HG03457 (cell line): ENCODE results near the gene A3GALT2.

Experiments used
- ATAC-seq: cut with Tn5 transposase; IDR thresholded peaks from one replicate; pipeline ENCODE4 v1.9.1; 2021; ENCODE audit warnings: moderate number of reproducible peaks; ENCODE audit not compliant: unreplicated experiment

A3GALT2 gene

GRCh38 chr1:33320619-33321165, at the start of gene A3GALT2:
A3GALT2 (minus strand) TSS chr1:33321098; CDS start chr1:33321098, 0 bp downstream.
- no peak for ATAC-seq

GRCh38 chr1:33370301-33370700, 49.4 kb upstream of the A3GALT2 start:
- ATAC-seq, result no peak

GRCh38 chr1:33369764-33370163, 48.9 kb upstream of the A3GALT2 start:
- ATAC-seq, result no peak

GRCh38 chr1:33369081-33369480, 48.2 kb upstream of the A3GALT2 start:
- ATAC-seq, result no peak

GRCh38 chr1:33368431-33368830, 47.5 kb upstream of the A3GALT2 start:
- ATAC-seq, result no peak

- no peak for ATAC-seq
Measured at GRCh38 chr1:33367485-33368405, 46.8 kb upstream of the A3GALT2 start.

- ATAC-seq, result no peak
Measured at GRCh38 chr1:33366762-33367484, 46.0 kb upstream of the A3GALT2 start.

GRCh38 chr1:33365560-33365997, 44.7 kb upstream of the A3GALT2 start:
- no peak for ATAC-seq

GRCh38 chr1:33364565-33364918, 43.6 kb upstream of the A3GALT2 start:
- no peak for ATAC-seq

GRCh38 chr1:33363470-33363861, 42.6 kb upstream of the A3GALT2 start:
- ATAC-seq, result no peak

GRCh38 chr1:33363021-33363420, 42.1 kb upstream of the A3GALT2 start:
- ATAC-seq, result no peak

GRCh38 chr1:33361532-33362235, 40.8 kb upstream of the A3GALT2 start:
- no peak for ATAC-seq

- ATAC-seq, result no peak
Measured at GRCh38 chr1:33360367-33360766, 39.5 kb upstream of the A3GALT2 start.

- ATAC-seq, result no peak
Measured at GRCh38 chr1:33359931-33360330, 39.0 kb upstream of the A3GALT2 start.

GRCh38 chr1:33358795-33359503, 38.1 kb upstream of the A3GALT2 start:
- no peak for ATAC-seq

GRCh38 chr1:33358114-33358794, 37.4 kb upstream of the A3GALT2 start:
- ATAC-seq, result no peak

- ATAC-seq, result no peak
Measured at GRCh38 chr1:33357099-33357498, 36.2 kb upstream of the A3GALT2 start.

- no peak for ATAC-seq
Measured at GRCh38 chr1:33354707-33355316, 33.9 kb upstream of the A3GALT2 start.

GRCh38 chr1:33353531-33353930, 32.6 kb upstream of the A3GALT2 start:
- no peak for ATAC-seq

- no peak for ATAC-seq
Measured at GRCh38 chr1:33351281-33351660, 30.4 kb upstream of the A3GALT2 start.
